Measurements from ENCODE around the gene GALNT17.

GALNT17 gene

DNA sequence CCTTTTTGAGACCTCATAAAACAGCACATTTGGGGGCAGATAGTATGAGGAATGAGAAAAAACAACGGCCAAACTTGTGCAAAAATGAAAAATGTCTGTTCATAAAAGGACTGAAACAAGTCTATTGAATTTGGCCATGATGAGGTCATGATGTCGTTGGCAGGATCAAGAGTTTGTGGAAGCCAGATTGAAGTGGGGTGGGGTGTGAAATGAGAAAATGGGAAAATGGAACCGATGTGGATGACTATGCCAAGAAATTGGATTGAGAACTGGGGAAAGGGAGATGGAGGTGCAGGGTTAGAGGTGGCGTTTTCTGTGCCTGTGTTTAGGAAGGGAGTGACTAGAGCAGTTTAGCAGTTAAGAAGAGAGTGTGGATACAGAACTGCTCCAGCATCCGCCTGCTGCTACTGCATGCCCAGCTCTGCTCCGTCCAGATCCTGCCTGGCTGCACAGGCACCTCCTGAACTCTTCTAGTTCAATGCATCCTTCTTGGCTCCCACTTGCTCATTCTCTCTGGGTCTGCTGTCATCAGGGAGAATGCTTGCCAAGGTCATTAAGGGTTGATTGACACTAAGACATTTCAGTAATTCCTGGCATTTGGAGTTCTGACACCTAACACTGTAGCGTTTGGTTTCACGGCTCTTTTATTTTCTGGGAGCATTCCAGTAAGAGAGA is 111.9 kb downstream of the GALNT17 start:
- DNase-seq (no peak), ATAC-seq (ENCODE audit: insufficient read depth, low read depth) (no peak)
- Histone ChIP-seq H3K9me3 (ENCODE audit: insufficient read depth, low read length, severe bottlenecking) (peaks cover 2% of the 10 kb centered on the region), H3K27ac (ENCODE audit: low read length) (no peak overlapping the region), H3K27me3 (ENCODE audit: insufficient read depth, low read length, poor library complexity) (no peaks in the 10 kb centered on the region), H3K9ac (ENCODE audit: low read depth, low read length) (no peak overlapping the region), H3K4me3 (ENCODE audit: low read depth in 1 of 2, low read length in 2 of 2) (no peak overlapping the region), H3K79me2 (ENCODE audit: insufficient read depth, low read length) (no peaks in the 10 kb centered on the region), H4K20me1 (ENCODE audit: insufficient read depth, low read length) (no peaks in the 10 kb centered on the region), H3K4me1 (ENCODE audit: insufficient read depth, low read length) (no peaks in the 10 kb centered on the region), H2AFZ (ENCODE audit: low read depth, low read length) (no peak overlapping the region), H3K4me2 (ENCODE audit: insufficient read depth, low read length) (no peak overlapping the region), H3K36me3 (ENCODE audit: insufficient read depth, low read length) (no peaks in the 10 kb centered on the region)
- TF ChIP-seq EZH2 (IDR thresholded peaks at IDR 0.05; ENCODE audit: borderline replicate concordance, low read depth, low read length, severe bottlenecking): no peak
- TF ChIP-seq, protein P1, sequence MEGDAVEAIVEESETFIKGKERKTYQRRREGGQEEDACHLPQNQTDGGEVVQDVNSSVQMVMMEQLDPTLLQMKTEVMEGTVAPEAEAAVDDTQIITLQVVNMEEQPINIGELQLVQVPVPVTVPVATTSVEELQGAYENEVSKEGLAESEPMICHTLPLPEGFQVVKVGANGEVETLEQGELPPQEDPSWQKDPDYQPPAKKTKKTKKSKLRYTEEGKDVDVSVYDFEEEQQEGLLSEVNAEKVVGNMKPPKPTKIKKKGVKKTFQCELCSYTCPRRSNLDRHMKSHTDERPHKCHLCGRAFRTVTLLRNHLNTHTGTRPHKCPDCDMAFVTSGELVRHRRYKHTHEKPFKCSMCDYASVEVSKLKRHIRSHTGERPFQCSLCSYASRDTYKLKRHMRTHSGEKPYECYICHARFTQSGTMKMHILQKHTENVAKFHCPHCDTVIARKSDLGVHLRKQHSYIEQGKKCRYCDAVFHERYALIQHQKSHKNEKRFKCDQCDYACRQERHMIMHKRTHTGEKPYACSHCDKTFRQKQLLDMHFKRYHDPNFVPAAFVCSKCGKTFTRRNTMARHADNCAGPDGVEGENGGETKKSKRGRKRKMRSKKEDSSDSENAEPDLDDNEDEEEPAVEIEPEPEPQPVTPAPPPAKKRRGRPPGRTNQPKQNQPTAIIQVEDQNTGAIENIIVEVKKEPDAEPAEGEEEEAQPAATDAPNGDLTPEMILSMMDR (IDR thresholded peaks at IDR 0.05; ENCODE audit: borderline replicate concordance, extremely low read depth, low read length, poor library complexity, severe bottlenecking): no peak

DNA sequence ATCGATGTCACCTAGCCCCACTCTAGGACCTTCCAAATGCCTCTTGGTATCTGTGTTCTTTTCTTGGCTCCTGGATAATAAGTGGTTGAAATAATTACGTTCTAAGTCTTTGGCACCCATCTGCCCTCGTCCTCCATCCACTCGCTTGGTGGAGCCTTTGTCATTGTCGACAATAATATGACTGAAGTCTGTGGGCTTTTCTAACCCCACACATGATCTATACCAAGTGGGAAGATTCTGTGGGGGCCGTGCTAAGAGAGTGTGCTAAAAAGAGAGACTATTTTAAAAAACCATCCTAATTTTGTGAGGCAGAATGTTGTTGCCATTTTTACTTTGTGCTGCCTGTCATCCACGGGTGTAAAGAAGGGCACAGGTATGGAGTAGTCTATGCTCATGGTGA is 113.1 kb downstream of the GALNT17 start:
- Histone ChIP-seq H3K27me3 (ENCODE audit: insufficient read depth, low read length, poor library complexity) (no peaks in the 10 kb centered on the region), H3K9ac (ENCODE audit: low read depth, low read length) (no peak overlapping the region), H3K79me2 (ENCODE audit: insufficient read depth, low read length) (no peaks in the 10 kb centered on the region), H4K20me1 (ENCODE audit: insufficient read depth, low read length) (no peaks in the 10 kb centered on the region), H3K4me1 (ENCODE audit: insufficient read depth, low read length) (no peaks in the 10 kb centered on the region), H3K4me3 (ENCODE audit: low read depth in 1 of 2, low read length in 2 of 2) (no peak overlapping the region), H3K27ac (ENCODE audit: low read length) (no peak overlapping the region), H3K36me3 (ENCODE audit: insufficient read depth, low read length) (no peaks in the 10 kb centered on the region), H3K4me2 (ENCODE audit: insufficient read depth, low read length) (no peak overlapping the region), H2AFZ (ENCODE audit: low read depth, low read length) (no peak overlapping the region), H3K9me3 (ENCODE audit: insufficient read depth, low read length, severe bottlenecking) (peaks cover 2% of the 10 kb centered on the region)
- no peak for TF ChIP-seq EZH2 (IDR thresholded peaks at IDR 0.05; ENCODE audit: borderline replicate concordance, low read depth, low read length, severe bottlenecking)
- TF ChIP-seq, protein P1 (IDR thresholded peaks at IDR 0.05; ENCODE audit: borderline replicate concordance, extremely low read depth, low read length, poor library complexity, severe bottlenecking): no peak
- no peak for DNase-seq
- no peak for ATAC-seq (ENCODE audit: insufficient read depth, low read depth)

DNA sequence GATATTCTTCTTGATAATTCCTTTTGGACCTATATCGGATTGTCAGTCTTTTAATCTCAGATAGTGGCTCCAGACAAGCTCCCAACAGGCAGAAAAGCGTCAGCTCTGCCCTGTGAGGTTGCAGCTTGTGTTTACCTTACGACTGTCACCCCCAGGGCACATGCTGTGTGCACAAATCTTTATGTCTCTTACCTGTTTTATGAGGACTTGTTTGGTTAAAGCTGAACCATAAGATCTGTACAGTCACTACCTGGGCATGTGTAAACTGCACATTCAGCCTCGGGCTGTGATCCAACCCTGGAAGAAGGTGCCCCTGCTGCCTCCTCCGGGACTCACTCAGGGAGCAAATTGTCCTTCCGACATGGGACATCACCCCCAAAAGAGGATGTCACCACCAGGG is 119.8 kb downstream of the GALNT17 start:
- ATAC-seq (ENCODE audit: insufficient read depth, low read depth): no peak
- TF ChIP-seq, protein P1 (IDR thresholded peaks at IDR 0.05; ENCODE audit: borderline replicate concordance, extremely low read depth, low read length, poor library complexity, severe bottlenecking): no peak
- TF ChIP-seq EZH2 (IDR thresholded peaks at IDR 0.05; ENCODE audit: borderline replicate concordance, low read depth, low read length, severe bottlenecking): no peak
- Histone ChIP-seq H3K9ac (ENCODE audit: low read depth, low read length) (no peak overlapping the region), H3K27me3 (ENCODE audit: insufficient read depth, low read length, poor library complexity) (no peaks in the 10 kb centered on the region), H3K9me3 (ENCODE audit: insufficient read depth, low read length, severe bottlenecking) (peaks cover 2% of the 10 kb centered on the region), H3K4me2 (ENCODE audit: insufficient read depth, low read length) (no peak overlapping the region), H3K4me3 (ENCODE audit: low read depth in 1 of 2, low read length in 2 of 2) (no peak overlapping the region), H2AFZ (ENCODE audit: low read depth, low read length) (no peak overlapping the region), H3K36me3 (ENCODE audit: insufficient read depth, low read length) (no peaks in the 10 kb centered on the region), H3K79me2 (ENCODE audit: insufficient read depth, low read length) (no peaks in the 10 kb centered on the region), H4K20me1 (ENCODE audit: insufficient read depth, low read length) (no peaks in the 10 kb centered on the region), H3K27ac (ENCODE audit: low read length) (no peak overlapping the region), H3K4me1 (ENCODE audit: insufficient read depth, low read length) (no peaks in the 10 kb centered on the region)
- DNase-seq: no peak

All from DND-41 (cell line).